ENCODE results near the gene JAK1.

- TF ChIP-seq SIN3A (IDR thresholded peaks at IDR 0.05; ENCODE audit: borderline replicate concordance, insufficient read depth, low read depth, low read length) = no peak
- TF ChIP-seq POLR2AphosphoS5 (IDR thresholded peaks at IDR 0.05; ENCODE audit: low read depth, low read length) = no peak
- TF ChIP-seq, protein P1, sequence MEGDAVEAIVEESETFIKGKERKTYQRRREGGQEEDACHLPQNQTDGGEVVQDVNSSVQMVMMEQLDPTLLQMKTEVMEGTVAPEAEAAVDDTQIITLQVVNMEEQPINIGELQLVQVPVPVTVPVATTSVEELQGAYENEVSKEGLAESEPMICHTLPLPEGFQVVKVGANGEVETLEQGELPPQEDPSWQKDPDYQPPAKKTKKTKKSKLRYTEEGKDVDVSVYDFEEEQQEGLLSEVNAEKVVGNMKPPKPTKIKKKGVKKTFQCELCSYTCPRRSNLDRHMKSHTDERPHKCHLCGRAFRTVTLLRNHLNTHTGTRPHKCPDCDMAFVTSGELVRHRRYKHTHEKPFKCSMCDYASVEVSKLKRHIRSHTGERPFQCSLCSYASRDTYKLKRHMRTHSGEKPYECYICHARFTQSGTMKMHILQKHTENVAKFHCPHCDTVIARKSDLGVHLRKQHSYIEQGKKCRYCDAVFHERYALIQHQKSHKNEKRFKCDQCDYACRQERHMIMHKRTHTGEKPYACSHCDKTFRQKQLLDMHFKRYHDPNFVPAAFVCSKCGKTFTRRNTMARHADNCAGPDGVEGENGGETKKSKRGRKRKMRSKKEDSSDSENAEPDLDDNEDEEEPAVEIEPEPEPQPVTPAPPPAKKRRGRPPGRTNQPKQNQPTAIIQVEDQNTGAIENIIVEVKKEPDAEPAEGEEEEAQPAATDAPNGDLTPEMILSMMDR (IDR thresholded peaks at IDR 0.05) = no peak
Measured at GRCh38 chr1:64981601-64982533, 15.5 kb upstream of the JAK1 start.

Data from Panc1 (cell line).